GM11168 (cell line): ENCODE results near the gene EFCAB6.

ENCODE experiments used
- in situ Hi-C: fragments of 300-500 bp; cut with MboI; formaldehyde crosslinking; loops from one replicate; pipeline ENCODE4 v1.12.0; 2022; ENCODE audit warnings: low sequenced_read_pairs; ENCODE audit not compliant: unreplicated experiment

EFCAB6 gene

GRCh38 chr22:43561415-43562178, 250.5 kb downstream of the EFCAB6 start:
- in situ Hi-C loops, result no loop called here

- in situ Hi-C loops, result no loop called here
Measured at GRCh38 chr22:43560651-43561050, 251.5 kb downstream of the EFCAB6 start.

GRCh38 chr22:43555561-43556515, 256.3 kb downstream of the EFCAB6 start:
- in situ Hi-C loops, result no loop called here

- in situ Hi-C loops, result no loop called here
Measured at GRCh38 chr22:43554694-43555365, 257.3 kb downstream of the EFCAB6 start.

- in situ Hi-C loops, result no loop called here
Measured at GRCh38 chr22:43554259-43554636, 257.9 kb downstream of the EFCAB6 start.

GRCh38 chr22:43553451-43554258, 258.4 kb downstream of the EFCAB6 start:
- in situ Hi-C loops, result no loop called here

GRCh38 chr22:43550672-43551071, 261.4 kb downstream of the EFCAB6 start:
- in situ Hi-C loops, result no loop called here

- in situ Hi-C loops, result no loop called here
Measured at GRCh38 chr22:43550024-43550620, 262.0 kb downstream of the EFCAB6 start.

- in situ Hi-C loops, result no loop called here
Measured at GRCh38 chr22:43546186-43546585, 265.9 kb downstream of the EFCAB6 start.

GRCh38 chr22:43544289-43544673, 267.8 kb downstream of the EFCAB6 start:
- in situ Hi-C loops, result no loop called here

GRCh38 chr22:43543522-43544288, 268.4 kb downstream of the EFCAB6 start:
- in situ Hi-C loops, result no loop called here

GRCh38 chr22:43542681-43543521, 269.2 kb downstream of the EFCAB6 start:
- in situ Hi-C loops, result no loop called here

GRCh38 chr22:43541462-43542407, 270.4 kb downstream of the EFCAB6 start:
- in situ Hi-C loops, result no loop called here

GRCh38 chr22:43541022-43541421, 271.1 kb downstream of the EFCAB6 start:
- in situ Hi-C loops, result no loop called here

- in situ Hi-C loops, result no loop called here
Measured at GRCh38 chr22:43540529-43540923, 271.6 kb downstream of the EFCAB6 start.

- in situ Hi-C loops, result no loop called here
Measured at GRCh38 chr22:43539572-43540528, 272.3 kb downstream of the EFCAB6 start.
